GM19372 (cell line): ENCODE data around the gene CTRL.

Source experiments
- ATAC-seq: cut with Tn5 transposase; IDR thresholded peaks from one replicate; pipeline ENCODE4 v1.9.1; 2021; ENCODE audit warnings: mild to moderate bottlenecking, low read depth, moderate library complexity; ENCODE audit not compliant: unreplicated experiment

Gene CTRL

DNA sequence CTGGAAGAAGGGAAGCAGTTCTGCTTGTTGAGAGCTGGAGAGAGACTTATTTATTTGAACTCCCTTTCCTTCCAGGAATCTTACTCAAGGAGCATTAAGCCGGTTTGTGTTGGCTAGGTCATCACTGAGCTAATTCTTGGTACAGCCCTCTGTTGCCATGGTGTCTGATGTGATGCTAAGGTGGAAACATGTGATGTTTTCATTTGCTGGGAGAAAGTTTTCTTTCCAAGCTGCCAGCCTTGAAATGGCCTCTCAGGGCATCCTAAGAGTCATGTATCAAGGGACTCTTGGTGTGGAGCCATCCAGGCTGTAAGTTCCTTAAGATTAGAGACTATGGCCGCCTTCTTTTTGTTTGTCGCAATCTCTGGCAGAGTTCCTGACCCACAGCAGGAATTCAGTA is 34.4 kb downstream of the CTRL start:
- ATAC-seq: no peak

- no peak for ATAC-seq
These were observed 37.8 kb downstream of the CTRL start for GRCh38 chr16:67893743-67894399.

DNA sequence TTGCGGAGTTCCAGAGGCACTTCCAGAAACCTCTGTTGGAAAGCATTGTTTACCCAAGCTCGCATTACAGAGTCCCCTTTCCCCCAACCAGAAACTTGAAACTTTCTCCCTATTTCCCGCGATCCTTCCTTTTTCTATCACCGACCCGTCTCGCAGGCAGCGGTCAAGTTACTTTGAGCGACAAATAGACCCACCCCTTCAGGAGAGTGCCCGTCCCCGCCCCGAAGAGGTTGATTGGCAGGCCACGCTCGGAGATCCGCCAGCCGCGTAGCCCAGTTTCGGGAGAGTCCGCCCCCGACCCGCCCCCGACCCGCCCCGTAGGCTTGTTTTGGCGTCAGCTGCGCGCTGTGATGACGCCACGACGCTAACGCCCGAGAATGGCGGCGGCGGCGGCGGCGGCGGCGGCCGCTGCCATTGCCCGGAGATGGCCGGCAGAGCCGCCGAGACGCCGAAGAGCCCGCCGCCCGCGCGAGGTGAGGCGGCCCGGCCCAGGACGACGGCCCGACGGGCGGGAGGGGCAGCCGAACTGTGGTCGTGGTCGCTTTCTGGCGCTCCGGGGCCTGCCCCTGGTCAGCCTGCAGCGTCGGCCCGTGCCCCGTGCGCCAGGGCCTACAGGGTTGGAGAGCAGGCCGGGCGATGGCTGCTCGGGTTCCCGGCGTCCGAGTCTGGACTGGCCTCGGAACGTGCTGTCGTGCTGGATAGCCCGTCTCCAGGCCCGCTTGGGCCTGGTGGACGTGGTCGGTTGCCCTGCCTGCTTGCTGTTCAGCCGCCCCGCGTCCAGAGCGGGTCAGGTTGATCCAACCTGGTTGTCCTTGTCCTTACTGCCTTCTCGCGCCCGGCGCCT is 38.5 kb downstream of the CTRL start, which contains the start of gene PSKH1:
Gene PSKH1, plus strand, starts transcription at position 356 of the 844 bp plus-strand sequence. CDS start 15,496 bp downstream, outside the sequence.
- ATAC-seq: peak; percentile 94

- ATAC-seq: no peak
These were observed 39.3 kb downstream of the CTRL start for GRCh38 chr16:67892375-67892774.

- ATAC-seq: no peak
These were observed 43.3 kb downstream of the CTRL start for GRCh38 chr16:67888331-67888730.

DNA sequence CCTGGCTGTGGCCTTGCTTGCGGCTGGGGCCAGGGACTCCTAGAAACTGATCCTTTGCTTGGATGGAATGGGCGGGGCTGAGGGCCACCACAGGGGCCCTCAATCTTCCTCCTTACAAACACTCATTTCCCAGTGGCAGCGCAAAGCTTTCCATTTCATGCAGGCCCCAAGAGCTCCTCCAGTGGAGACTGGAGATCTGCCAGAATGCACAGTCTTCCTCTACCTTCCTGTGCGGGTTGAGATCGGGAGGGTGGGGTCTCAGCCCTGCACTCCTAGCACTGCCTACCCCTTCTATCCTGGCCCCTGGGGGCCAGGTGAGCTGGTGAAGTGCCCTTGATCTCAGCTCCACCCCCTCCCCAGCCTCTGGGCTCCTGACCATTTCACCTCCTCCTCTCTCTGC is 45.3 kb downstream of the CTRL start:
- no peak for ATAC-seq

- ATAC-seq: no peak
These were observed 45.7 kb downstream of the CTRL start for GRCh38 chr16:67885976-67886375.

- no peak for ATAC-seq
These were observed 46.1 kb downstream of the CTRL start for GRCh38 chr16:67885545-67885944.

DNA sequence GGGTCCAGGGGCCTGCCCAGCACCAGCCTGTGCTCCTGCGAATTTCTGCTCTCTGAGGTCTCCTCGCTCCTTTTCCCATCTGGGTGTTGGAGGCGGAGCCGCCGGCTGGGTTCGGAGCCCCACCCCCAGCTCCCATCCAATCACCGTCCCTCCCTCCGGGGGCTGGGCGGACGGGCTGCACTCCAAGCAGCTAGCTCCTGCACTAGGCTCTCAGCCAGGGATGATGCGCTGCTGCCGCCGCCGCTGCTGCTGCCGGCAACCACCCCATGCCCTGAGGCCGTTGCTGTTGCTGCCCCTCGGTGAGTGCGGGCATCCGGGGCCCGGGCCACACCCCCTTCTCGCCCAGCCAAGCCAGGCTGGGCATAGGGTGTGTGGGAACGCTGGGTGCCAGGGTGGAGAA is 47.0 kb downstream of the CTRL start, which contains the start of gene NRN1L:
Gene NRN1L, plus strand, starts transcription at position 202 of the 400 bp plus-strand sequence. Its CDS starts 19 bp downstream, at position 221.
- no peak for ATAC-seq

DNA sequence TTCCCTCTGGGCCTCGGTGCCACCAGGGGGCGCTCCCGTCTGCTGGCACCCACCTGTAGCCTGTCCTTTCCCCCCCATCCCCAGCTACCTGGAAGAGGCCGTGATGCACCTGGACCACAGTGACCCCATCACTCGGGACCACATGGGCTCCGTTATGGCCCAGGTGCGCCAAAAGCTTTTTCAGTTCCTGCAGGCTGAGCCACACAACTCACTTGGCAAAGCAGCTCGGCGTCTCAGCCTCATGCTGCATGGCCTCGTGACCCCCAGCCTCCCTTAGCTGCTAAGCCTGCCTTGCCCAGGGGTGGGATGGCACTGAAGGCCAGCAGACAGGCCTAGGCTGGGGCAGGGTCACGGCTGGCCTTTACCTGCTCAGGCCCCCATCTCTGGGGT is 47.8 kb downstream of the CTRL start:
- no peak for ATAC-seq

DNA sequence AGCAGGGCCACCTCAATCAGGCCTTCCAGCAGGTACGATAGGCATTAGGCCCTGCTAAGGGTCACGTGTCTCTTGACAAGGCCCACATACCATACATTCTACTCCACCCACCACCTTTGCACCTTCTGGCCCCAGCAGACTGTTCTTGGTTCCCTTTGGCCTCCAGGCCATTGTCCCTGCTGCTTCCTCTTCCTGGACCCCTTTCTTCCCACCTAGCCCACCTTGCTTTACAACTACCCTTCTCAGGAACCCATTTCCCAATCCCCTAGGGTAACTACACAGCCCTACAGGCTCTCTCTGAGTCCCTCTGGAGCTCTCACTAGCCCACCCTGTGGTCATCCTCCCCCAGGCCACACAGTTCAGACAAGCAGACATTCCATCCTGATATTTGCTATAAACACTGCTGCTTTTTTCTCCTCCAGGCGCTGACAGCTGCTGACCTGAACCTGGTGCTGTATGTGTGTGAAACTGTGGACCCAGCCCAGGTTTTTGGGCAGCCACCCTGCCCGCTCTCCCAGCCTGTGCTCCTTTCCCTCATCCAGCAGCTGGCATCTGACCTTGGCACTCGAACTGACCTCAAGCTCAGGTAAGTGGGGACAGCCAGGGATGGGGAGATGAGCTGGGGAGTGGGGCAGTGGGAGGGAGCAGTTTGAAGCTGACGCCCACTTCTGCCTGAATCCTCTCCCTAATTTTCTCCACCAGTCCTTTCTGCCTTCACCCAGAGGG is 48.4 kb downstream of the CTRL start:
- no peak for ATAC-seq

- ATAC-seq: no peak
These were observed 49.1 kb downstream of the CTRL start for GRCh38 chr16:67882374-67883145.

DNA sequence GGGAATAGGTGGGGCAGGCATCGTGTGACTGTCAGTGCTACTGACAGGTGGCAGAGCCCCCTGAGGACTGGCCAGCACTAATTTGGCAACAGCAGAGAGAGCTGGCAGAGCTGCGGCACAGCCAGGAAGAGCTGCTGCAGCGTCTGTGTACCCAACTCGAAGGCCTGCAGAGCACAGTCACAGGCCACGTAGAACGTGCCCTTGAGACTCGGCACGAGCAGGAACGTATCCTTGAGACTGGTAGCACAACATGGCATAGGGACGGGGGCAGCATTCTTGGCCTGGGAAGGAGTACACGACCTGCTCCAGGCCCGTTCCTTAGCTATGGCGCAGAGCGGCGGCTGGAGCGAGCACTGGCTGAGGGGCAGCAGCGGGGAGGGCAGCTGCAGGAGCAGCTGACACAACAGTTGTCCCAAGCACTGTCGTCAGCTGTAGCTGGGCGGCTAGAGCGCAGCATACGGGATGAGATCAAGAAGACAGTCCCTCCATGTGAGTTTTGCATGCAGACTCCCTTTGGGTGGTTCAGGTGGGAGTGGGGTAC is 50.0 kb downstream of the CTRL start:
- no peak for ATAC-seq

GRCh38 chr16:67880584-67880983 is 51.1 kb downstream of the CTRL start:
- ATAC-seq: no peak

- no peak for ATAC-seq
These were observed 51.7 kb downstream of the CTRL start for GRCh38 chr16:67879936-67880335.
